Measurements from ENCODE around the gene ABCC2. TPM values are rescaled to one million over a fixed set of nuclear protein-coding genes. Genes with fewer than 3 reads are reported as not detected.

The ABCC2 gene
- total and polyA plus RNA-seq, 9 of the 15 experiments (the other 6 are each of a cell fraction or from before 2014, with no cell fraction given) = 0.03 to 0.18 (median 0.10) TPM; not detected in 1

DNA sequence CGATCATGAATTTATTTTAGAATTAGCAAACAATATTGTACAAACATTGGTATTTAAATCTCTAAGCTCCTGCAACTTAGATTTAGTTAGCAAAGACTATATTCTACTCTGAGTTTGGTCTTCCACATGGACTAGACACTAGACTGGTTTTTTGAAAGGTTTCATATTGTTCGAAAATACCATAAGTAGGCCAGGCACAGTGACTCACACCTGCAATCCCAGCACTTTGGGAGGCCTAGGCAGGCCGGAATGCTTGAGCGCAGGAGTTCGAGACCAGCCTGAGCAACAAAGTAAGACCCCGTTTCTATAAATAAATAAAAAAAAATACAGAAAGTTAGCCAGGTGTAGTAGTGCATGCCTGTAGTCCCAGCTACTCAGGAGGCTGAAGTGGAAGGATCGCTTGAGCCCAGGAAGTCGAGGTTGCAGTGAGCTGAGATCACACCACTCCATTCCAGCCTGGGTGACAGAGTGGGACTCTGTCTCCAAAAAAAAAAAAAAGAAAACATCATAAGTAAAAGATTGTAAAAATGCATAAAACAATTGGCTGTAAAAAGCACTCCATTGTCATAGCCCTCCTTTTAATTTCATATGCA is 73.1 kb downstream of the ABCC2 start:
- Histone ChIP-seq H3K9ac (ENCODE audit: insufficient read depth in 1 of 2, low read depth in 2 of 2, low read length in 2 of 2) (no peak overlapping the region), H3K4me3 (no peak overlapping the region), H3K36me3 (ENCODE audit: control insufficient read depth, insufficient read depth, low read length) (no peaks in the 10 kb centered on the region), H3K4me2 (ENCODE audit: insufficient read depth, low read length) (no peak overlapping the region), H3K27me3 (ENCODE audit: control insufficient read depth in 2 of 2, insufficient read depth in 2 of 2, low read length in 2 of 2) (peaks cover 16 to 22% of the 10 kb centered on the region in 2 experiments; a peak in 4 of 5 replicates), H3K27ac (ENCODE audit: extremely low read depth, low read depth, low read length) (no peak overlapping the region), H3K4me1 (replicated peaks in 1 of 2; ENCODE audit: control insufficient read depth in 2 of 2, insufficient read depth in 2 of 2, low read length in 2 of 2) (no peaks in the 10 kb centered on the region), H3K9me3 (replicated peaks; ENCODE audit: control insufficient read depth, insufficient read depth, low read depth, low read length) (no peaks in the 10 kb centered on the region), H2AFZ (ENCODE audit: low read depth, low read length) (no peak overlapping the region), H3K79me2 (ENCODE audit: control insufficient read depth, insufficient read depth, low read length) (no peaks in the 10 kb centered on the region), H3K9me1 (ENCODE audit: control insufficient read depth, insufficient read depth, low read length) (no peaks in the 10 kb centered on the region), H4K20me1 (replicated peaks; ENCODE audit: control insufficient read depth, insufficient read depth, low read length) (no peaks in the 10 kb centered on the region)
- no TSS peak for BruUV-seq (replicated peaks)
- in situ Hi-C loops (cut with MboI) = no loop called here
- TF ChIP-seq ZEB2 (IDR thresholded peaks at IDR 0.05) (no peak), NR3C1 (CRISPR knock-in tag; IDR thresholded peaks at IDR 0.05) (no peak), SRSF3 (IDR thresholded peaks at IDR 0.05; ENCODE audit: insufficient read depth, low read length) (no peak), ZNF696 (CRISPR knock-in tag; conservative IDR thresholded peaks at IDR 0.05) (no peak), OTX1 (CRISPR knock-in tag; IDR thresholded peaks at IDR 0.05) (no peak), MTA3 (IDR thresholded peaks at IDR 0.05; ENCODE audit: borderline replicate concordance) (no peak), SMARCA4 (IDR thresholded peaks at IDR 0.05) (no peak)
- TF ChIP-seq, protein P1, sequence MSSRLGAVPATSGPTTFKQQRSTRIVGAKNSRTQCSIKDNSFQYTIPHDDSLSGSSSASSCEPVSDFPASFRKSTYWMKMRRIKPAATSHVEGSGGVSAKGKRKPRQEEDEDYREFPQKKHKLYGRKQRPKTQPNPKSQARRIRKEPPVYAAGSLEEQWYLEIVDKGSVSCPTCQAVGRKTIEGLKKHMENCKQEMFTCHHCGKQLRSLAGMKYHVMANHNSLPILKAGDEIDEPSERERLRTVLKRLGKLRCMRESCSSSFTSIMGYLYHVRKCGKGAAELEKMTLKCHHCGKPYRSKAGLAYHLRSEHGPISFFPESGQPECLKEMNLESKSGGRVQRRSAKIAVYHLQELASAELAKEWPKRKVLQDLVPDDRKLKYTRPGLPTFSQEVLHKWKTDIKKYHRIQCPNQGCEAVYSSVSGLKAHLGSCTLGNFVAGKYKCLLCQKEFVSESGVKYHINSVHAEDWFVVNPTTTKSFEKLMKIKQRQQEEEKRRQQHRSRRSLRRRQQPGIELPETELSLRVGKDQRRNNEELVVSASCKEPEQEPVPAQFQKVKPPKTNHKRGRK (tag; IDR thresholded peaks at IDR 0.05) = no peak
- ATAC-seq = no peak
- 24% methylated on average over 8 of the region's 8 CpGs for WGBS (ENCODE audit: insufficient coverage, low coverage, missing lambda C conversion rate)
- ChIA-PET CTCF (ENCODE audit: low intra/inter-chr PET ratio) (interaction anchor here (0.6 to 1.3 kb wide), 2 partner anchors 190 to 192 kb away, joined by 5 to 7 read pairs; no protein-coding TSS in a partner anchor), POLR2A (no interaction called here)
- FAIRE-seq = no peak
- no peak for DNase-seq (ENCODE audit: extremely low read depth in 1 of 4, low spot score in 3 of 4)
- intact Hi-C loops (cut with micrococcal nuclease) = no loop called here
